Stimulated activated CD4-positive, alpha-beta T cell treated with anti-CD3 and anti-CD28 coated beads, Interleukin-12 subunit alpha, Interleukin-12 subunit beta, amount 100 ng/mL, for 48 hours (primary cell): ENCODE measurements around the gene SULT1A3.
A peak's percentile ranks its signal among the peaks of the same experiment; 100 is the strongest.
"Not testable (repeated sequence)": the region's sequence is repeated elsewhere in the genome, so short reads cannot be mapped to it uniquely, and the experiment has no call there.

Experiments used
- DNase-seq, 3 donors: peaks; one replicate each; pipeline ENCODE4 v3.0.0-alpha.2; 2020; ENCODE audit warnings: low read depth in 2 of 3, low spot score in 1 of 3

The SULT1A3 gene

DNA sequence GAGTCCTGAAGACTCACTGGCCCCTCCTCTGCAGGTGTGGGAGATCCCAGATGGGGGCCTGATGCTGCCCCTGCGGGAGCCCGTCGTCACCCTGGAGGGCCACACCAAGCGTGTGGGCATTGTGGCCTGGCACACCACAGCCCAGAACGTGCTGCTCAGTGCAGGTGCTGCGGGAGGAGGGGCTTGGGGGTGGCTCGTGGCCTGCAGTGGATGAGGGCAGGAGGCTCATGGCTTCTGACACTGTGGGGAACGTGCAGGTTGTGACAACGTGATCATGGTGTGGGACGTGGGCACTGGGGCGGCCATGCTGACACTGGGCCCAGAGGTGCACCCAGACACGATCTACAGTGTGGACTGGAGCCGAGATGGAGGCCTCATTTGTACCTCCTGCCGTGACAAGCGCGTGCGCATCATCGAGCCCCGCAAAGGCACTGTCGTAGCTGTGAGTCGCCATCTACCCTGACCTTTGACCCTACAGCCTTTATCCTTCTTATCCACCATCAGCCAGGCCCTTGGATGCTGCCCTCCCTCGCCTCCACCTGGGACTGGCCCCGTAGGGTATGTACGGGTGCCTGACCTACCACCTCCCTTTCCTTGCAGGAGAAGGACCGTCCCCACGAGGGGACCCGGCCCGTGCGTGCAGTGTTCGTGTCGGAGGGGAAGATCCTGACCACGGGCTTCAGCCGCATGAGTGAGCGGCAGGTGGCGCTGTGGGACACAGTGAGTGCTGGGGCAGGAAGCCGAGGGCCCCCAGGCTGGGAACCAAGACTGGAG is 12.1 kb upstream of the SULT1A3 start:
- peak; percentile 78 to 89 (median 86) for DNase-seq

DNA sequence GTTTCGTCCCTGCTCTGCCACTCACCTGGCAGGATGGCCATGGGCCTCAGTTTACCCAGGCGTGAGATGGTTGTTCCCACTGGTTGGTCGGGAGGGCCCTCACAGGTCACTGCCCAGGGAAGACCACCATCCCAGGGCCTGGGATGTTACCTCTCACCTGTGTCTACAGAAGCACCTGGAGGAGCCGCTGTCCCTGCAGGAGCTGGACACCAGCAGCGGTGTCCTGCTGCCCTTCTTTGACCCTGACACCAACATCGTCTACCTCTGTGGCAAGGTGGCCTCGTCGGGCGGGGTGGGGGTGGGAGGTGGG is 11.5 kb upstream of the SULT1A3 start:
- no peak for DNase-seq

GRCh38 chr16:30187971-30188561 is 11.0 kb upstream of the SULT1A3 start:
- DNase-seq, result no peak

GRCh38 chr16:30191158-30191557 is 7.9 kb upstream of the SULT1A3 start:
- not testable (repeated sequence) for DNase-seq

DNA sequence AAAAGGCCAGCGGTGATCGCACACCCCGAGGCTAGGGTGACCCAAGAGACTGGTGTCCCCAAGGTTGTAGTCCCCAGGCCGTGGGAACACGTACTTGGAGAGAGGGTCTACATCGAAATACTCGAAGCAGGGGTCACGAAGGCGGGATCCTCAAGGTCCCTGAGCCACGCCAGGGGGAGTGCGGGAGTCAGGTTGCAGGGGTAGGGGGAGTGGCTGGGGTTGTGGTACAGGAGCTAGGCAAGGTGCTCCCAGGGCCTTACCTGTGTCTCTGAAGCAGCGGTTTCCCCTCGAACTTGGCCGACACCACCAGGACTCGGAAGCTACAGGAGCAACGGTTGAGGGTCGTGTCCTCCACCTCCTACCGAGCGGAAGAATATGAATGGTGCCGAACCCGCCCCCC is 6.0 kb upstream of the SULT1A3 start:
- not testable (repeated sequence) for DNase-seq

- not testable (repeated sequence) for DNase-seq
Measured at GRCh38 chr16:30193615-30194014, 5.4 kb upstream of the SULT1A3 start, which contains the start of the genes BOLA2B and SLX1A. BOLA2B (minus strand) TSS chr16:30193666; CDS start chr16:30193595, 71 bp downstream. SLX1A (plus strand) TSS chr16:30193875; CDS start chr16:30194085, 210 bp downstream.

- DNase-seq, result not testable (repeated sequence)
Measured at GRCh38 chr16:30194172-30194925, 4.7 kb upstream of the SULT1A3 start.

- DNase-seq, result not testable (repeated sequence)
Measured at GRCh38 chr16:30197001-30197400, 2.1 kb upstream of the SULT1A3 start.

DNA sequence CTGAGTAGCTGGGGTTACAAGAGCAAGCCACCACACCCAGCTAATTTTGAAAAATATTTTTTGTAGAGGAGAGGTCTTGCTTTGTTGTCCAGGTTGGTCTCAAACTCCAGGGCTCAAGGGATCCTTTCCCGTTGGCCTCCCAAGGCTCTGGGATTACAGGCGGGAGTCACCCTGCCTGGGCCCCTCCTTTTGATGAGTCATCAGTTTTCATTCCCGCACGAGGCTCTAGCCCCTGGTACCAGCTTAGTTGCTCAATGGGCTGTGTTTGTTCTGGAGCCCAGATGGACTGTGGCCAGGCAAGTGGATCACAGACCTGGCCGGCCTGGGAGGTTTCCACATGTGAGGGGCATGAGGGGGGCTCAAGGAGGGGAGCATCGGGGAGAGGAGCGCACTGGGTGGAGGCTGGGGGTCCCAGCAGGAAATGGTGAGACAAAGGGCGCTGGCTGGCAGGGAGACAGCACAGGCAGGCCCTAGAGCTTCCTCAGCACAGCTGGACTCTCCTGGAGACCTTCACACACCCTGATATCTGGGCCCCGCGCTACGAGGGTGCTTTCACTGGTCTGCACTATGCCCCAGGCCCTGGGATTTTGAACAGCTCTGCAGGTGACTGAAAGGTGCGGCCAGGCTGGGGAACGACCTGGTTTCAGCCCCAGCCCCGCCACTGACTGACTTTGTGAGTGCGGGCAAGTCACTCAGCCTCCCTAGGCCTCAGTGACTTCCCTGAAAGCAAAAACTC is 721 bp downstream of the SULT1A3 start:
- not testable (repeated sequence) for DNase-seq

- not testable (repeated sequence) for DNase-seq
Measured at GRCh38 chr16:30205541-30206236, 6.6 kb downstream of the SULT1A3 start.

DNA sequence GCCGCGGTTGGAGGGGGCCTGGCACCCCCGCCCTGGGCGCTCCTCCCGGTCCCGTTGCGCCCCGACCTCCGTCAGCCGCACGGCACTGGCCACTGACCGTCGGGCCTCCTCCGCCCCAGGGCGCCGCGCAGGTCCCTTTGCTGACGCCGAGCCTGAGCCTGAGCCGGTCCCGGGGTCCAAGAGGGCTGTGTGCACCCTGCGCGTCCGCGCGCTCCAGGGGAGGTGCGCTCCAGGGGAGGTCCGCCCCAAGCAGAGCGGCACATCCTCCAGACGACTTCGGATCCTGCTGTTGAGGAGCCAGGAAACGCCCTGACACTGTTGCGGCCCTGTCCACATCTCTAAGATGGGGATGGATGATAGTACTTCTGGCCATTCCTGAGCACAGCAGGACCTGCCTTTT is 7.2 kb downstream of the SULT1A3 start:
- not testable (repeated sequence) for DNase-seq

DNA sequence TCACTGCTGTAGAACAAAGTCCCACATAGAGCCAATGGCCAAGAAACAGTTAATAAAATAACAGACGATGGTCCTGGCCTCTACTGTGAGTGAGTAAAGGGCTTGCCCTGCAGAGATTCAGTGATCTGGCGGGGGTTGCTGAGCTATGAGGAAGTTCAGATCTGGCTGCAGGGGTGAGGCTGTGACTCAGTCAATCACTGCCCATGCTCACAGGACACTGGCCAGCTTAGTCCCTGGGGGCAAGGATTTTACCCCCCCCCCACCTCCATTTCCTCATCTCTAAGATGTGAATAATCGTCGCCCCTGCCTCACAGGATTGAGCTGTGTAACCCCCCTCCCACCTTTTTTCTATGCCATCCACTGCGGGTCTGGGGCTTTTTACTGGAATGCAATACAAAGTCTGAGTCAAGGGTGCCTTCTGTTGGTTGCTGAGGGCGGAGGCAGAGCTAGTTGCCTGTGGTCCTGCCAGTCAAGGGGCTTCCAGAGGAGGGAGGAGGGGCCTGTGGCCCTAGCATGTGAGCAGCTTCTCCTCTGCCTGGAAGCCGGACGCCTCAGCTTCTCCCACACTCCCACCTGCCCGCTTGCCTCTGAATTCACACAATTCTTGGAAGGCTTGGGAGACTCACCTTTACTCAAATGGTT is 8.1 kb downstream of the SULT1A3 start:
- DNase-seq, result not testable (repeated sequence)

GRCh38 chr16:30209032-30209431 is 10.0 kb downstream of the SULT1A3 start:
- peak in 1 of 3 donors; percentile 5 for DNase-seq

GRCh38 chr16:30211414-30211813 is 12.4 kb downstream of the SULT1A3 start:
- DNase-seq, result not testable (repeated sequence)

GRCh38 chr16:30217082-30217481 is 18.0 kb downstream of the SULT1A3 start:
- DNase-seq, result not testable (repeated sequence)

- not testable (repeated sequence) for DNase-seq
Measured at GRCh38 chr16:30248379-30248778, 49.3 kb downstream of the SULT1A3 start, which contains the start of gene NPIPB13. NPIPB13 (minus strand) TSS chr16:30248479; CDS start chr16:30245573, 2,906 bp downstream.
